Neuronal stem cell (in vitro differentiated cells): ENCODE results near the gene KIRREL1.

Experiments used
- DNase-seq: peaks from one replicate; pipeline ENCODE4 v3.0.0-alpha.2; 2013; ENCODE audit warnings: low spot score
- H2AFZ ChIP-seq: one replicate; pipeline ENCODE4 v1.6.1; 2013; ENCODE audit warnings: mild to moderate bottlenecking, low read length, inconsistent platforms
- H2AK5ac ChIP-seq: 2 replicates; pipeline ENCODE4 v1.6.1; 2013; ENCODE audit warnings: low read depth, mild to moderate bottlenecking, inconsistent platforms, low read length, moderate library complexity, mixed read lengths
- H2BK120ac ChIP-seq: 2 replicates; pipeline ENCODE4 v1.6.1; 2013; ENCODE audit warnings: low read depth, mild to moderate bottlenecking, inconsistent platforms, low read length, moderate library complexity, mixed read lengths
- H2BK12ac ChIP-seq: one replicate; pipeline ENCODE4 v1.6.1; 2013; ENCODE audit warnings: low read length, inconsistent platforms
- H2BK15ac ChIP-seq: 2 replicates; pipeline ENCODE4 v1.6.1; 2013; ENCODE audit warnings: mild to moderate bottlenecking, low read length, inconsistent platforms, mixed read lengths
- H2BK5ac ChIP-seq: one replicate; pipeline ENCODE4 v1.6.1; 2013; ENCODE audit warnings: inconsistent platforms, mild to moderate bottlenecking, low read length, moderate library complexity
- H3K14ac ChIP-seq: one replicate; pipeline ENCODE4 v1.6.1; 2013; ENCODE audit warnings: low read length, inconsistent platforms
- H3K18ac ChIP-seq: 2 replicates; pipeline ENCODE4 v1.6.1; 2013; ENCODE audit warnings: low read length, inconsistent platforms
- H3K23ac ChIP-seq: 2 replicates; pipeline ENCODE4 v1.6.1; 2013; ENCODE audit warnings: low read depth, mild to moderate bottlenecking, mixed read lengths, low read length, inconsistent platforms; ENCODE audit not compliant: poor library complexity
- H3K27ac ChIP-seq: replicated peaks from 3 replicates; pipeline ENCODE4 v1.5.1; 2013; ENCODE audit warnings: low read length, inconsistent platforms
- H3K27me3 ChIP-seq, 3 experiments: 2 replicates each; pipeline ENCODE4 v1.6.1; 2013; ENCODE audit warnings: low read length in 3 of 3, mild to moderate bottlenecking in 2 of 3, inconsistent platforms in 1 of 3, low read depth in 1 of 3, mixed read lengths in 1 of 3, moderate library complexity in 1 of 3; ENCODE audit not compliant: control insufficient read depth in 3 of 3, insufficient read depth in 3 of 3
- H3K36me3 ChIP-seq, 2 donors: replicated peaks in 1 of 2; 2 replicates each; pipeline ENCODE4 v1.6.1; 2013; ENCODE audit warnings: low read length in 2 of 2; ENCODE audit not compliant: control insufficient read depth in 2 of 2, insufficient read depth in 2 of 2
- H3K4ac ChIP-seq: 2 replicates; pipeline ENCODE4 v1.6.1; 2013; ENCODE audit warnings: inconsistent platforms, mild to moderate bottlenecking, low read length, moderate library complexity
- H3K4me1 ChIP-seq, 2 donors: 1 replicate in 1 of 2; 2 replicates in 1 of 2; pipeline ENCODE4 v1.6.1; 2013; ENCODE audit warnings: low read length in 2 of 2, low read depth in 1 of 2; ENCODE audit not compliant: control insufficient read depth in 2 of 2, insufficient read depth in 1 of 2
- H3K4me2 ChIP-seq: one replicate; pipeline ENCODE4 v1.6.1; 2013; ENCODE audit warnings: mild to moderate bottlenecking, low read length, inconsistent platforms; ENCODE audit not compliant: insufficient read depth, poor library complexity, severe bottlenecking
- H3K4me3 ChIP-seq, 2 donors: 2 replicates each; pipeline ENCODE4 v1.5.1; 2013; ENCODE audit warnings: low read length in 2 of 2, mild to moderate bottlenecking in 2 of 2, inconsistent platforms in 1 of 2, moderate library complexity in 1 of 2
- H3K79me1 ChIP-seq: one replicate; pipeline ENCODE4 v1.6.1; 2013; ENCODE audit warnings: low read depth, mild to moderate bottlenecking, inconsistent platforms, low read length, moderate library complexity
- H3K9ac ChIP-seq: one replicate; pipeline ENCODE4 v1.6.1; 2013; ENCODE audit warnings: mild to moderate bottlenecking, low read depth, low read length, inconsistent platforms; ENCODE audit not compliant: poor library complexity
- H3K9me3 ChIP-seq, 2 donors: replicated peaks in 1 of 2; 2 replicates each; pipeline versions ENCODE3 to v1.6.1; 2013; ENCODE audit warnings: low read length in 2 of 2, mild to moderate bottlenecking in 2 of 2, inconsistent platforms in 1 of 2, low read depth in 1 of 2, mixed read lengths in 1 of 2, moderate library complexity in 1 of 2; ENCODE audit not compliant: control insufficient read depth in 2 of 2, insufficient read depth in 1 of 2
- H4K8ac ChIP-seq: one replicate; pipeline ENCODE4 v1.6.1; 2013; ENCODE audit warnings: low read depth, mild to moderate bottlenecking, inconsistent platforms, low read length, moderate library complexity
- H4K91ac ChIP-seq: one replicate; pipeline ENCODE4 v1.6.1; 2013; ENCODE audit warnings: low read length, low read depth, mild to moderate bottlenecking, inconsistent platforms; ENCODE audit not compliant: poor library complexity
- WGBS, 2 donors: extraction: QIAGEN DNeasy Blood & Tissue Kit; methylation state at CpG; one replicate each; pipeline ENCODE4 v1.1.7; 2013; ENCODE audit warnings: missing lambda C conversion rate in 2 of 2, mixed read lengths in 1 of 2; ENCODE audit not compliant: insufficient read length in 2 of 2, insufficient replicate concordance in 1 of 2; ENCODE audit errors: extremely low coverage in 2 of 2; 5-methylcytosine and 5-hydroxymethylcytosine counted together

The KIRREL1 gene

GRCh38 chr1:158099185-158099584, 105.7 kb downstream of the KIRREL1 start:
- Histone ChIP-seq H3K4ac (no peak overlapping the region), H3K27ac (no peak overlapping the region), H3K9me3 (no peaks in the 10 kb centered on the region), H3K4me2 (no peak overlapping the region), H3K36me3 (peaks cover 16 to 35% of the 10 kb centered on the region in 2 donors), H4K91ac (no peak overlapping the region), H2BK120ac (no peak overlapping the region), H3K27me3 (no peaks in the 10 kb centered on the region), H3K4me3 (no peak overlapping the region), H2AK5ac (no peak overlapping the region), H3K14ac (no peak overlapping the region), H2BK5ac (no peak overlapping the region), H3K18ac (no peak overlapping the region), H3K23ac (no peak overlapping the region), H3K9ac (no peak overlapping the region), H2BK15ac (no peak overlapping the region), H2BK12ac (no peak overlapping the region), H2AFZ (no peak overlapping the region), H4K8ac (no peak overlapping the region), H3K4me1 (peaks cover 21 to 24% of the 10 kb centered on the region in 2 donors), H3K79me1 (no peaks in the 10 kb centered on the region)
- DNase-seq, result no peak
- no CpG with 5 or more reads among the region's 3 CpGs for WGBS, 2 donors

- Histone ChIP-seq H3K23ac (no peak overlapping the region), H3K18ac (no peak overlapping the region), H3K9ac (no peak overlapping the region), H2AFZ (no peak overlapping the region), H3K4me1 (peaks cover 27 to 34% of the 10 kb centered on the region in 2 donors), H3K4me3 (no peak overlapping the region), H3K4ac (no peak overlapping the region), H2BK5ac (no peak overlapping the region), H2BK120ac (no peak overlapping the region), H3K27ac (no peak overlapping the region), H2BK12ac (no peak overlapping the region), H4K91ac (no peak overlapping the region), H3K27me3 (no peaks in the 10 kb centered on the region), H3K9me3 (no peaks in the 10 kb centered on the region), H3K79me1 (no peaks in the 10 kb centered on the region), H3K36me3 (peaks cover 7 to 23% of the 10 kb centered on the region in 2 donors), H3K4me2 (no peak overlapping the region), H3K14ac (no peak overlapping the region), H2BK15ac (no peak overlapping the region), H4K8ac (no peak overlapping the region), H2AK5ac (no peak overlapping the region)
- no peak for DNase-seq
- no CpG with 5 or more reads among the region's 2 CpGs for WGBS, 2 donors
Observed at GRCh38 chr1:158100498-158100897, 107.1 kb downstream of the KIRREL1 start.

GRCh38 chr1:158101455-158101854, 108.0 kb downstream of the KIRREL1 start:
- H3K27me3 ChIP-seq, result no peaks in the 10 kb centered on the region
- peaks cover 3 to 13% of the 10 kb centered on the region in 2 donors for H3K36me3 ChIP-seq
- no peak overlapping the region for H3K27ac ChIP-seq
- H3K18ac ChIP-seq, result no peak overlapping the region
- no peak overlapping the region for H2BK5ac ChIP-seq
- no peak overlapping the region for H2AK5ac ChIP-seq
- H2BK120ac ChIP-seq, result no peak overlapping the region
- H2BK15ac ChIP-seq, result no peak overlapping the region
- H3K4ac ChIP-seq, result no peak overlapping the region
- H3K9me3 ChIP-seq, result no peaks in the 10 kb centered on the region
- WGBS, 2 donors, result no CpG with 5 or more reads among the region's 2 CpGs
- H3K79me1 ChIP-seq, result no peaks in the 10 kb centered on the region
- no peak overlapping the region for H3K4me2 ChIP-seq
- H2BK12ac ChIP-seq, result no peak overlapping the region
- H2AFZ ChIP-seq, result no peak overlapping the region
- no peak overlapping the region for H3K14ac ChIP-seq
- no peak overlapping the region for H4K8ac ChIP-seq
- H3K23ac ChIP-seq, result no peak overlapping the region
- no peak overlapping the region for H3K9ac ChIP-seq
- H3K4me1 ChIP-seq, result peaks cover 27 to 35% of the 10 kb centered on the region in 2 donors
- no peak overlapping the region for H3K4me3 ChIP-seq
- H4K91ac ChIP-seq, result no peak overlapping the region
- DNase-seq, result no peak

- Histone ChIP-seq H2AFZ (no peak overlapping the region), H3K27me3 (no peaks in the 10 kb centered on the region), H3K23ac (no peak overlapping the region), H3K14ac (no peak overlapping the region), H2BK12ac (no peak overlapping the region), H3K79me1 (no peaks in the 10 kb centered on the region), H2BK5ac (no peak overlapping the region), H3K4me2 (no peak overlapping the region), H2BK120ac (no peak overlapping the region), H3K4me1 (peaks cover 27 to 35% of the 10 kb centered on the region in 2 donors), H2BK15ac (no peak overlapping the region), H3K9me3 (no peaks in the 10 kb centered on the region), H2AK5ac (no peak overlapping the region), H3K4ac (no peak overlapping the region), H4K8ac (no peak overlapping the region), H3K27ac (no peak overlapping the region), H3K9ac (no peak overlapping the region), H4K91ac (no peak overlapping the region), H3K36me3 (peaks cover 0 to 8% of the 10 kb centered on the region in 2 donors), H3K4me3 (no peak overlapping the region), H3K18ac (no peak overlapping the region)
- no CpG with 5 or more reads among the region's 1 CpG for WGBS, 2 donors
- DNase-seq, result no peak
Observed at GRCh38 chr1:158101927-158102326, 108.5 kb downstream of the KIRREL1 start.
